Stimulated activated CD8-positive, alpha-beta memory T cell treated with anti-CD3 and anti-CD28 coated beads, Interleukin-12 subunit alpha, Interleukin-12 subunit beta, amount 100 ng/mL, for 24 hours (primary cell): ENCODE measurements around the gene SRMS.
A peak's percentile ranks its signal among the peaks of the same experiment; 100 is the strongest.
"Not testable (repeated sequence)": the region's sequence is repeated elsewhere in the genome, so short reads cannot be mapped to it uniquely, and the experiment has no call there.

Experiments
- DNase-seq: peaks from one replicate; pipeline ENCODE4 v3.0.0-alpha.2; 2020; ENCODE audit errors: extremely low read depth

Gene SRMS

DNA sequence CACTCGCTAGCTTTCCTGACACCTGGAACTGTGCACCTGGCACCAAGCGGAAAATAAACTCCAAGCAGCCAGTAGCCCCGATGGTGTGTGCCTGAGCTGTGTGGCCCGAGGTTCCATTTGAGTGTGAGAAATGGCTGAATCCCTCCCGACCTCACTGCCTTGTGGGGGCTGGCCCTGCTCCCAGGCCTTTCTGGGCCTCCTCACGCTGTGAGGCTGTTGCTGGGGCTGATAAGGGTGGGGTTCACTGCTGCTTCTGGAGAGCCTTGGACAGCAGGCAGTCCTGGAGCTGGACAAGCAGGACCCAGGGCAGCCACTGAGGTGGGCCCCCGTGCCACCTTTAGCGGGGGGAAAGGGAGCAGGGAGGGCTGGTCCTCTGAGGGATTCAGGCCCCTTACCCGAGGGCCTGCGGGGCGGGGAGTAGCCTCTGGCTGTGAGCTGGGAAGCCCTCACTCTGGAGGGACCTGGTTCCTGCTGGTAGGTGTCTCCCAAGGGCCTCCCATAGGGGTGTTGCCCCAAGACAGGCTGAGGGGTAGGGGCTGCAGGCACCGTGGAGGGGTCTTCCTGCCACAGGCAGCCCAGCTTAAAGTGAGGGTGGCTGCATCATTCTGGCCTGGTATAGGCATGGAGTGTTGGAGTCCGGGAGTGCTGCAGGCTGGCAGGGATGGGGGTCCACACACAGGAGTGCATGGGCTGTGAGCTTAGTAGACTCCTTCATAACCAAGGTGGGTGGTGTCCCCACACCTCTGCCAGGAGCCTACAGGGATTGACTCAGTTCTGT, 25.3 kb downstream of the SRMS start:
- DNase-seq, result no peak

DNA sequence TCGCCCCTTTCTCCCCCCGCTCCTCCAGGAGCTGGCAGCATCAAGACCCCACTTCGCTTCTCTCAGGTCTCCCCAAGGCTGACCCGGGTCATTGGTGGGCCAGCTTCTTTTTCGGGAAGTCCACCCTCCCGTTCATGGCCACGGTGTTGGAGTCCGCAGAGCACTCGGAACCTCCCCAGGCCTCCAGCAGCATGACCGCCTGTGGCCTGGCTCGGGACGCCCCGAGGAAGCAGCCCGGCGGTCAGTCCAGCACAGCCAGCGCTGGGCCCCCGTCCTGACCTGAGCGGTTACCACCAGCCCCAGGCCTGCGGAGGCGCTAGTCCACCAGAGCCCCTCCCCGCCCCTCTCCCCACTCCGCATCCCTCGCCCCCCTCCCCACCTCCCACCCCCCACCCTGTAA, 25.9 kb downstream of the SRMS start:
- DNase-seq, result no peak

DNA sequence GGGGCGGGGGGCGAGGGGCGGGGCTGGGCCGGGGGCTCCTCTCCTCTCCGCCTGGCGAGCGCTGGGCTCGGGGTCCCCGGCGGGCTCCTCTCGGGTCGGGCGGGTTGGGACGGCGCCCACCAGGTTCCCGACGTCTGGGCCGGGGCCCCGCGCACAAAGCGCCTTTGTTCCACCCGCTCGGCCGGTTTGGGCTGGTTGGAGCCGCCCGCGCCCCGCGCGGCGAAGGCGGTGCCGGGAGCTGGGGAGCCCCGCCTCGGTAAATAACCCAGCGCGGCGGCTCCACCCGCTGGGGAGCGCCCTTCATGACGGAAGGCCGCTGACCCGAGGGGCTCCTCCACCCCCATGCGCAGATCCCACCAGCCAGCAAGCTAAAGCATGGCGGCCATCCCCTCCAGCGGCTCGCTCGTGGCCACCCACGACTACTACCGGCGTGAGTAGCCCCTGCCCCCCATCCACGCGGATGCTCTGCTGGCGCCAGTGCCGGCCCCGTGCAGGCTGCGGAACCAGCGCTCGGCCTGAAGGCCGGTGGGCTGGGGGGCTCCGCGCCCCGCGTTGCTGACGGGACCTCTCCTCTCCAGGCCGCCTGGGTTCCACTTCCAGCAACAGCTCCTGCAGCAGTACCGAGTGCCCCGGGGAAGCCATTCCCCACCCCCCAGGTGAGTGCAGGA, 26.5 kb downstream of the SRMS start:
- DNase-seq, result no peak

DNA sequence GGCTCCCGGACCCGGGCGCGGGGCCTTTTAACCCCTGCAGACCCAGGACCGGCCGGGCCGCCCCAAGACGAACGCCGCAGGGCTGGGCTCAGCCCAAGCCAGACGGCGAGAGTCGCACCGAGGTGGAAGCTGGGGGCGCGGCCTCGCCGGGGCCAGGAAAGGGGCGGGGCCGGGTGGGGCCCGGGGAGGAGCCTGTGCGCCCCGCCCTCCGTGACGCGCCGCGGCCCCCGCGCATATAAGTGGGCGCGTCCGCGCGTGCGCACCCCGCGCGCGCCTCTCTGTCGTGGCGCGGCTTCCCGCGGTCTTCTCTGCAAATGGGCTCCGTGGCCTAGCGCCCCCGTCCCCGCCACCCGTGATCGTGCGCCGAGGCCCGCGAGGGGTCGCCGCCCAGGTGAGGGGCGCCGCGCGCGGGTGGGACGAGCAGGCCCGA, 27.0 kb downstream of the SRMS start, which contains the start of gene PPDPF:
PPDPF (plus strand) TSS at position 262 of the 430 bp plus-strand sequence. CDS start 544 bp downstream, outside the sequence.
- DNase-seq, result peak; percentile 66

DNA sequence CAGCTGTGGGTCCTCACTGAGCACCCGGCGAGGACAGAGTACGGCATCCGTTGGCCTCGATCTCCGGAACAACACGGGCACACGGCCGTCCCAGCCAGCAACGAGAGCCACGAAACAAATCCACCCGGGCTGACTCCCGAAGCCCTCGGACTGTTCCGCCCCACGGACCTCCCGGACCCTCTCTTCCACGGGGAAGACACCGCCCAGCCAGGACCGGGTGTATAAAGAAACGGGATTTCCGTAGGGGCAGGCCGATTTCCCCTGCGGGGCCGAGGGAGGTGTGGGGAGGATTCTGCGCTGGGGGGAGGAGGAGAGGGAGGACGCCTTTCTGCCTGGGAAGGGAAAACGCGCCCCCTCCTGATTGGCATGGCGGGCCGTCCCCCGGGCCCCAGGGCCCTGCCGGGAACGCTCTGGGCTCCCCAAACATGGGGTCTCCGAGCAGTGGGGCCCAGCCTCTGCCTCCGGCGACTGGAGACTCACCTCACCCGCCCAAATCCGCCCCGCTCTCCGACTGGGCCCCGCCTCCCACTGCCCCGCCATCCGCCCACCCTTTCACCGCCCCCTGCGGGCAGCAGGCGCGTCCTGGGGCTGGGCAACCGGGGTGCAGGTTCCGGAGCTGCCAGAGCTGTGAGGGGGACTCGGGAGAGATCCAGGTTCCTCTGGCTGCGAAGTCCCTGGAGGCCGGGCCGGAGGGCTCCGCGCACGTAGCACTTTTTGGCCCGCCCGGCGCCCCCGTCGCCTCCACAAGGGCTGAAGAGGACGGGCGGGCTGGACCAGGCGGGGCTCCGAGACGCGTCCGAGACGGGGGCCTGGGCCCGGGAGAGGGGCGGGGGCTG, 27.7 kb downstream of the SRMS start:
- no peak for DNase-seq

DNA sequence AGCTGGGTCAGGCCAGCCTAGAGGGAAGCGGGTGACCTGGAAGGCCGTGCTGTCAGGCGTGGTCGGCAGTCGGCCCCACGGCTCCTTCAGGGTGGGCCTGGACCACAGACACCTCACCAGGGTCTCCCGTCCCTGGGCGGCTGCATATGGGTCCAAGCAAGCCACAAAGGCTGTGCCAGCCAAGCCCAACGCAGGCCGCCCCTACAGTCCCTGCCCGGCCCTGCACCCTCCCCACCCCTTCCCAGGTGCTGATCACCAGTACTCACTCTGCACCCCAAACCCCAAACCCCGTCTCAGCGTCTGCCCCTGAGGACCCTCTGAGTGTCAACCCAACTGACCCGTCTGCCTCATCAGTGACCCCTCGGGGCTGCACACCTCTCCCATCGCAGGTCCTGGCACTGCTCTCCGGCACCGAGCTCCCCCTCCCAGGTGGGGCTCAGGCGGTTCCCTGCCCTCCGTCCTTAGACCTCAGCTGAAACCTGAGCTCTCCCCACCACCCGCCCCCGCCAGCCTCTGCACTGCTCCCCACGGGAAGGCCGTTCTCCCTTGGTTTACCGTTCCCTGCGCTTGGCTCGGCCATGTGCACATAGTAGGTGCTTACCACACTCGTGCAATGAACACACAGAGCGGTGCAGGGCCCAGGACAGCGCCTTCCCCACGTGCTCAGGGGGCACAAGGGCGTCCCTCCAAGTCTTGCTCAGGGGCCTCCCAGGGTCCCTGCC, 28.4 kb downstream of the SRMS start:
- DNase-seq, result no peak

DNA sequence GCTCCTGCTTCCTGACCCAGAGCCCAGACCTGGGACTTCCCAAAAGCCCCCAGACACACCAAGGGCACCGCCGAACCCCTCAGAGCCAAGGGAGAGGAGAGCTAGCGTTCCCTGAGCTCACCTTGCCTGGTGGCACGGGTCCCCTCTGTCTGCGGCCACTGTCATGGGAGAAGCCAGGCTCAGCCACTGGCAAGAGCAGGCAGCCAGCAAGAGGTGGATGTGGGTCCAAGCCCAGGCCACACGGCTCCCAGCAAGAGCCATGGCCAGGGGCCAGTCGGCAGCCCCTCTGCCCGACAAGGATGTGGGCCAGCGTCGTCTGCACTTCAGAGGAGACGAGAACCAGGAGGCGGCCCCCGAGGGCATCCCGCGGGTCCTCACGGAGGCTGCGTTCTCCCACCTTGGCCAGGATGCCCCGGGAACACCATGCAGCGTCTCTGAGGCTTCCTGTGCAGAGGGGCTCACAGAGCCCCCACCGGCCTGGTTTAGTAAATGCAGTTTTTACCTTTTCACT, 29.1 kb downstream of the SRMS start:
- DNase-seq, result no peak

DNA sequence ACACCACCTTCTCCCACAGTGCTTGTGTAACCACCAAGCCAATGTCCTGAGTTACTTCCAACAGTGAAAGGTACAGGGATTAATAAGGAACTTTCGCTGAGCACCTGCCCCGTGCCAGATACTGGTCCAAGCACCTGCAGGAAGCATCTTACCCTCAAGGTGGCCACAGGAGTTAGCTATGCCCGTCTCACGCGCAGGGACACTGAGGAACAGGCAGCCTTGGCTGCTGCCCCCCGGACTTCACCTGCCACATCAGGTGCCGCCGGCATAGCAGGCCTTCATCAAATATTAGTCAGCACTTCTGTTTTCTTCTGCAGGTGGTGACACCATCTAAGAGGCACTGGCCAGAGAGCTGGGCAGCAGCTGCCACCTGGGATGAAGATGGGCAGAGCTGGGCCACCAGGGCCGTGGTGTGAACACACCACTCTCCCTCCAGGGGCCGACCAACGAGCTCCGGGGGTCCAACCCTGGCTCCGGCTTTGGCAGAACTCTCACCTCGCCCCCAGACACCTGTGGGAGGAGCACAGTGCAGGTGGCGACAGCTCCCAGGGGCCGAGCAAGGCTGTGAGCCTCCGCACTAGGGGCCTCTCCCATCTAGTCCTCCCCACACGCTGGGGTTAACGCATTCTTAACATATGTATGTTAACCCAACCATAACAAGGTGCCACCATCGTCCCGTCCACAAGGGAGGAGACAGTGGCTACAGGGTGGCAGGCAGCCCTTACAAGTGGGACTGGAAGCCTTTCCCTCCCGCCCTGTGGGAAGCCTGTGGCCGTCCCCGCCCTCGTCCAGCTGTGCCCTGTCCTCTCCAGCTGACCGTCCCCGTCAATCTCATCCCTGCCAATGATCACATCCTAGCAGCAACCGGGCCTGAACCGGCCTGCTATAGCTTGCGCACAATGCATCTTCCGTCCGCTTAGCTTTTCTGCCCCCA, 29.9 kb downstream of the SRMS start:
- no peak for DNase-seq

DNA sequence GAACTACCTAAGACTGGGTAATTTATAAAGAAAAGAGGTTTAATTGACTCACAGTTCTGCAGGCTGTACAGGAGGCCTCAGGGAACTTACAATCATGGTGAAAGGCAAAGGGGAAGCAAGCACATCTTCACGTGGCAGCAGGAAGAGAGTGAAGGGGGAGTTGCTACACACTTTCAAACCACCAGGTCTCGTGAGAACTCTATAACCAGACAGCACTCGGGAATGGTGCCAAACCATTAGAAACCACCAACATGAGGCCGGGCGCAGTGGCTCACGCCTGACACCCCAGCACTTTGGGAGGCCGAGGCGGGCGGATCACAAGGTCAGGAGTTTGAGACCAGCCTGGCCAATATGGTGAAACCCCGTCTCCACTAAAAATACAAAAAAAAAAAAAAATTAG, 33.0 kb downstream of the SRMS start:
- DNase-seq, result not testable (repeated sequence)

DNA sequence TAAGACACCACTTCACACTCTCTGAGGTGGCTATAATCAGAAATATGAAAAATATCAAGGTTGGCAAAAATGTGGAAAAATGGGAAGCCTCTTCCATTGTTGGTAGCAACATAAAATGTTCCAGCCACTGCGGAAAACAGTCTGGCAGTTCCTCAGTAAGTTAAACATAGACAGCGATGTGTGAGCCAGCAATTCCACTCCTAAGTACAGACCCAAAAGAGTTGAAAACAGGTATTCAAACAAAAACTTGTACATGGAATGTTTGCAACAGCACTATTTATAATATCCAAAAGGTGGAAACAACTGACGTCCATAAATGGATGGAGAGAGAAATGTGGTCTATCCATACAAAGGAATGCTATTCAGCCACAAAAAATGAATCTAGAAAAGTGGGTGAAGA, 34.3 kb downstream of the SRMS start:
- DNase-seq, result no peak

DNA sequence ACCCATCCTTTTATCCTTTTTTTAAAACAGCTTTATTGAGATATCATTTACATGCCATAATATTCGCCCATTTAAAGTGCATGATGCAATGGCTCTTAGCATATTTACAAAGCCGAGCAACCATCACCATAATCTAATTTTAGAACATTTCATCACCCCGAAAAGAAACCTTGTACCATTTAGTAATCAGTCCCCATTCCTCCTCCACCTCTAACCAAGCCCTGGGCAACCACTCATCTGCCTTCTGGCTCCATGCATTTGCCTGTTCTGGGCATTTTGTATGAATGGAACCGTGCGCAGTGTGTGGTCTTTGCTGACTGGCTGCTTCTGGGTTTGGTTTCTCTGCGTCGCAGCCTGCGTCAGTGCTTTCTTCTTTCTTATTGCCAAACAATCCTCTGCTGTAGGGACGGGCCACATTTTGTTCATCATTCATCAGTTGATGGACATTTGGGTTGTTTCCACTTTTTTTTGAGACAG, 38.4 kb downstream of the SRMS start:
- no peak for DNase-seq

DNA sequence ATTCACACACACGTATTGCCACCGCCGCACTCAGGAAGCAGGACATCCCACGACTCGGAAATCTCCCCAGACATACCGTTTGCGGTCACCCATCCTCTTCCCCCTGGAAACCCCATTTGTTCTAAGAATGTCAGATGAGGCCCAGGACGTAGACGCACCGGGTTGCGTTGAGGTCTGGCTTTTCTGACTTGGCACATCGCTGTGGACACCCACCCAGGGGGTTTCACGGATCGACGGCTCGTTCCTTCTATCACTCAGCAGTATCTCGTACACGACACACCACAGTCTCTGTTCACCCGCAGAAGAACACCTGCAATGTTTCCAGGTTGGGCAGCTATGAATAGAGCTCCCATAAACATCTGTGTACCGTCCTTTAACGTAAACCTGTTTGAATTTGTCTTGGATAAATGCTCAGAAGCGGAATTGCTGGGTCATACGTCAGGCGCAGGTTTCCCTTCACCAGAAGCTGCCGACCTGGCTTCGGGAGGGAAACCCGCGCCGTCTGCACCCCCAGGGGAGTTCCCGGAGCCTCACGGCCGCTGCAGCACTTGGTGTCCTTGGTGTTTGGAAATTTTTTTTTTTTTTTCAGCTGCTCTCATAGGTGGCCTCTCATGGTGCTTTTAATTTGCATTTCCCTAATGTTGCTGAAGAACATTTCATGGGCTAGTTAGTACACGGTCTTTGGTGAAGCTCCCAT, 39.3 kb downstream of the SRMS start:
- no peak for DNase-seq

DNA sequence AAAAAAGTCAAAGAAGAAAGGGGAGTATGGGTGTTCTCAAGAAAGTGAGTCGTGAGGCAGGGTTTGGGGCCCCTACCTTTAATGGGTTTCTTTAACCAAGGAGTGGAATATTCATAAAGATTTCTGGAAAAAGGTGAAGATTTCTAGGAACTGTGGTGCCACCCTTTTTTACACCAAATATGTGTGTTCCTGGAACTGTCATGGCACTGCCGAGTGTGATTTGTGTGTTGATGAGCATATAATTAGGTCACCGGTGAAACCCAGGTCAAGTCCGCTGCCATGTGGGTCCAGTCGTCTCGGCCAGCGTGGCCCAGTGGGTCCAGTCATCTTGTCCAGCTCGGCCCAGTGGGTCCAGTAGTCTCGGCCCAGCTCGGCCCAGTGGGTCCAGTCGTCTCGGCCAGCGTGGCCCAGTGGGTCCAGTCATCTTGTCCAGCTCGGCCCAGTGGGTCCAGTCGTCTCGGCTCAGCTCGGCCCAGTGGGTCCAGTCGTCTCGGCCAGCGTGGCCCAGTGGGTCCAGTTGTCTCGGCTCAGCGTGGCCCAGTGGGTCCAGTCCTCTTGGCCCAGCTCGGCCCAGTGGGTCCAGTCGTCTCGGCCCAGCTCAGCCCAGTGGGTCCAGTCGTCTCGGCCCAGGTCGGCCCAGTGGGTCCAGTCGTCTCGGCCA, 40.3 kb downstream of the SRMS start:
- no peak for DNase-seq

DNA sequence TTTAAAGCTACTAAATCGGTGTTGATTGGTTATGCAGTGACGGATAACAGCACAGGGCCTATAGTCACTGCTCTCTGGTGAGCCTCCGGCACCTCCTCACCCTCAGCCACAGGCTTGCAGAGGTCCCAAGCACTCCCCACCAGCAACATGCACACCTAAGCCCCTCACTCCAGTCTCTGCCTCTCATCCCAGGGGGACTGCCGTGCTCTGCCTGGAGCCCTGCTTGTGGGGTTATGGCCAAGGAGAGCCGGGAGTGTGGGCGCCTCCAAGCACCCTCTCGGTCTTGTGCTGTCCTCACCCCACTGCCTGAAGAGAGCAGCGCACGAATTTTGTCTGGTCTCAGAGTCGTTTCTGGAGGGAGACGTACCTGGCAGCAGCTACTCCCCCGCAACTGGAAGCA, 41.8 kb downstream of the SRMS start:
- DNase-seq, result no peak

DNA sequence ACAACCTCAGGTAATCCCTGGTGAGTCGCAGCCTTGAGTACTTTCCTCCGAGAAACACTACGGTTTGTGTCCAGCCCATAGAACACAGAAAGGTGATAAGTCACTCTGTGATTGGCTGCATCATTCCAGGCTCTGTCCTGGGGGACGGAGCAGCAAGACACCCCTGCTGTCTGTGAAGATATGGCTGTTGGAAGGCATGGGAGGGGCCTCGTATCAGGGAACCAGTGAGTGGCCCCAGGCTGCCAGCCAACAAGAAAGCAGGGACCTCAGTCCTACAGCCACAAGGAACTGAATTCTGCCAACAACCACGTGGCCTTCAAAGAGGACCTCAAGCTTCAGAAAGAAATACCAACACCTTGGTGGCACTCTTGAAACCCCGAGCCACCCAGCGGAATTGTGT, 42.3 kb downstream of the SRMS start:
- no peak for DNase-seq

DNA sequence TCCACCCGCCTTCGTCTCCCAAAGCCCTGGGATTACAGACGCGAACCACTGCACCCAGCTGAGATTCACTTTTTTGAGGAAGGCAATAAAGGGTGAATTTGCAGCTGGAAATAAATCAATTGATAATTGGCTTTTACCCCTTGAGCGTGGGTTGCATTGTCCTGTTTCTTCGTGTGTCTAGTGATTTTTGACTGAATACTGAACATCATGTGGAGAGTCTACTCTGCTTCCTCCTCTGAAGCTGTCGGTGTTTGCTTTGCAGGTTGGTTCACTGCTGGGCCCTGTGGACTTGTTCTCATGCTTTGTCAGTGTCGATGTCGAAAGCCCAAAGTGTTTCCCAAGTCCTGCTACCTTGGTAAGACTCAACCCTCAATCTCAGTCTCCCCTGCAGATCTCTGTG, 42.9 kb downstream of the SRMS start:
- no peak for DNase-seq

DNA sequence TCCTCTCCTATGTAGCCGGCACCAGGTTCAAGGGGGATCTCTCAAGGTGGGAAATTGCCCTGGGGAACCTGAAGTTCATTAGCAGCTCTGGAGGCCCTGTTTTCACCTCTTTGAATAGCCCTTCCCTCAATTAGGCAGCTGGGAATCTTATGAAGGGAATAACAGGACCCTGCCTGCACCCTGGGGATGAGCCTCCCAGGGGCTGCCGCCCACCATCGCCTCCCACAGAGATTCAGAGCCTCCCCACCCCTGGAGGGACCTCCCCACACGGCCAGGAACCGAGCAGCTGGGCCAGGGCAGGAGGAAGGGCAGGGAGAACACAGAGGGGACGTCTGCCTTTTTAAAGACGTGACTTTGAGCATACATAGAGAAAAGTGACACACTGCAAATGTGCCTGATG, 44.0 kb downstream of the SRMS start:
- no peak for DNase-seq

DNA sequence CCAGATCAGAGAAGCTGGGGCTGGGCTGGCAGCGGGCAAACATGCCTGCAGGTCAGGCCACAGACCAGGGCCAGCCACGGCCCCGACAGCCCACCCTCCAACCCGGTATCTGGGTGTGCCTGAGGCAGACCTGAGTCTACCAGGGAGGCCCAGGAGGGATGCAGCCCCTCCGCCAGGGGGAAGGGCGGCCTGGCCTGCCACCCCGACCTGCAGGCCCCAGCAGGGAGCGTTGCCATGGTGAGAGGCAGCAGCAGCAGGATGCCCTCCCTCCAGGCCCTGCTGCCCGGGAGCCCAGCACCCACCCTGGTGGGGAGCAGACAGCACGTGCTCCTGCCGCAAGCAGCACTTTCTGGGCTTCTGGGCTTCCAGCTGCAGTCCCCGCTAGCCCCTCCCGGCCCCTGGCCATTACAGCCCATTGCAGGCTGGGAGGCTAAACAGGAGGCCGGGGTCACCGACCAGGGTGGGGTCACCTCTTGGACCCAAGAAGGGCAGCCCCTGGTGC, 44.8 kb downstream of the SRMS start:
- DNase-seq, result no peak
